ENCODE measurements around the gene FBXL20. TPM values are rescaled to one million over a fixed set of nuclear protein-coding genes. Genes with fewer than 3 reads are reported as not detected.
A peak's percentile ranks its signal among the peaks of the same experiment; 100 is the strongest.

Gene FBXL20
- total RNA-seq, 1 experiment from 2014 or later, result 9.7 TPM

DNA sequence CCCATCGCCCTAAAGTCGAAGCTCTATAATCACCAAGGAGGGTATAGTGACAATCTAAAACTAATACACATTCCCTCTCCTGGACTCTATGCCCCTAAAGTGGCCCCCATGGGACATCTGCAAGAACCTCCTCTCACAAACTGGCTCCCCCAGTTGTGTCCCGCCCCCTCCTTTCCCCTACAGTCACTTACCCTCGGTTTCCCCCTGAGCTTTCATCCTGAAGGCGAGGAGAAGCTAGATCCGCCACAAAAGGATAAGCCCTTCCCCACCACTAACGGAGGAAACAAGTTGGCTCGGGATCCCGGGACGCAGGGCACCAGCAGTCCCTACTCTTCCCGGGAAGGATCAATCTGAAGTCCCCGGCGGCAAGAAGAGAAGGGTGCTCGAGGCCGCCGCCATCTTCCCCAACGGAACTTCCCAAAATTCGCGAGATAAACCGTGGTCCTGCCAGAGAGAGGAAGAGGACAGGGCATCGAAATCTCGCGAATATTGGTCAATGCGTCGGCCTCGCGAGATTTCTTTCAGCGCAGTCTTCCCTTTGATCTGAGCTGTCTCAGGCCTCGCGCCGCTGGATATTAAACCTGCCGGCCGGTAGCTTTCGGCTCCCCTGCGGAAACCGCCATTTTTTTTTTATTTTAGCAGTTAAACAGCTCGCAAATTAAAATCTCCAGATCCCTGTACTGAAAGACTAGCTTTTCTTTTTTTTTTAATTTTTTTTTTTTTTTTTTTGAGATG lies 49.6 kb upstream of the FBXL20 start, which contains the start of gene MED1 (continued):
- no peak for TF ChIP-seq TEAD1 (CRISPR knock-in tag; IDR thresholded peaks at IDR 0.05)
- TF ChIP-seq, protein P1, sequence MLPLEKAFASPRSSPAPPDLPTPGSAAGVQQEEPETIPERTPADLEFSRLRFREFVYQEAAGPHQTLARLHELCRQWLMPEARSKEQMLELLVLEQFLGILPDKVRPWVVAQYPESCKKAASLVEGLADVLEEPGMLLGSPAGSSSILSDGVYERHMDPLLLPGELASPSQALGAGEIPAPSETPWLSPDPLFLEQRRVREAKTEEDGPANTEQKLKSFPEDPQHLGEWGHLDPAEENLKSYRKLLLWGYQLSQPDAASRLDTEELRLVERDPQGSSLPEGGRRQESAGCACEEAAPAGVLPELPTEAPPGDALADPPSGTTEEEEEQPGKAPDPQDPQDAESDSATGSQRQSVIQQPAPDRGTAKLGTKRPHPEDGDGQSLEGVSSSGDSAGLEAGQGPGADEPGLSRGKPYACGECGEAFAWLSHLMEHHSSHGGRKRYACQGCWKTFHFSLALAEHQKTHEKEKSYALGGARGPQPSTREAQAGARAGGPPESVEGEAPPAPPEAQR (CRISPR knock-in tag; IDR thresholded peaks at IDR 0.05), result no peak
- TF ChIP-seq ZNF121 (CRISPR knock-in tag; IDR thresholded peaks at IDR 0.05), result no peak
- TF ChIP-seq ZNF416 (CRISPR knock-in tag; IDR thresholded peaks at IDR 0.05), result no peak
- TF ChIP-seq, protein P2, sequence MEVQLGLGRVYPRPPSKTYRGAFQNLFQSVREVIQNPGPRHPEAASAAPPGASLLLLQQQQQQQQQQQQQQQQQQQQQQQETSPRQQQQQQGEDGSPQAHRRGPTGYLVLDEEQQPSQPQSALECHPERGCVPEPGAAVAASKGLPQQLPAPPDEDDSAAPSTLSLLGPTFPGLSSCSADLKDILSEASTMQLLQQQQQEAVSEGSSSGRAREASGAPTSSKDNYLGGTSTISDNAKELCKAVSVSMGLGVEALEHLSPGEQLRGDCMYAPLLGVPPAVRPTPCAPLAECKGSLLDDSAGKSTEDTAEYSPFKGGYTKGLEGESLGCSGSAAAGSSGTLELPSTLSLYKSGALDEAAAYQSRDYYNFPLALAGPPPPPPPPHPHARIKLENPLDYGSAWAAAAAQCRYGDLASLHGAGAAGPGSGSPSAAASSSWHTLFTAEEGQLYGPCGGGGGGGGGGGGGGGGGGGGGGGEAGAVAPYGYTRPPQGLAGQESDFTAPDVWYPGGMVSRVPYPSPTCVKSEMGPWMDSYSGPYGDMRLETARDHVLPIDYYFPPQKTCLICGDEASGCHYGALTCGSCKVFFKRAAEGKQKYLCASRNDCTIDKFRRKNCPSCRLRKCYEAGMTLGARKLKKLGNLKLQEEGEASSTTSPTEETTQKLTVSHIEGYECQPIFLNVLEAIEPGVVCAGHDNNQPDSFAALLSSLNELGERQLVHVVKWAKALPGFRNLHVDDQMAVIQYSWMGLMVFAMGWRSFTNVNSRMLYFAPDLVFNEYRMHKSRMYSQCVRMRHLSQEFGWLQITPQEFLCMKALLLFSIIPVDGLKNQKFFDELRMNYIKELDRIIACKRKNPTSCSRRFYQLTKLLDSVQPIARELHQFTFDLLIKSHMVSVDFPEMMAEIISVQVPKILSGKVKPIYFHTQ (CRISPR knock-in tag; IDR thresholded peaks at IDR 0.05), result no peak
- no peak for TF ChIP-seq CREM (CRISPR knock-in tag; IDR thresholded peaks at IDR 0.05)
- TF ChIP-seq, protein P3, sequence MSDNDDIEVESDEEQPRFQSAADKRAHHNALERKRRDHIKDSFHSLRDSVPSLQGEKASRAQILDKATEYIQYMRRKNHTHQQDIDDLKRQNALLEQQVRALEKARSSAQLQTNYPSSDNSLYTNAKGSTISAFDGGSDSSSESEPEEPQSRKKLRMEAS (CRISPR knock-in tag; IDR thresholded peaks at IDR 0.05), result peak; percentile 48
- TF ChIP-seq, protein P4, sequence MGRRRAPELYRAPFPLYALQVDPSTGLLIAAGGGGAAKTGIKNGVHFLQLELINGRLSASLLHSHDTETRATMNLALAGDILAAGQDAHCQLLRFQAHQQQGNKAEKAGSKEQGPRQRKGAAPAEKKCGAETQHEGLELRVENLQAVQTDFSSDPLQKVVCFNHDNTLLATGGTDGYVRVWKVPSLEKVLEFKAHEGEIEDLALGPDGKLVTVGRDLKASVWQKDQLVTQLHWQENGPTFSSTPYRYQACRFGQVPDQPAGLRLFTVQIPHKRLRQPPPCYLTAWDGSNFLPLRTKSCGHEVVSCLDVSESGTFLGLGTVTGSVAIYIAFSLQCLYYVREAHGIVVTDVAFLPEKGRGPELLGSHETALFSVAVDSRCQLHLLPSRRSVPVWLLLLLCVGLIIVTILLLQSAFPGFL (CRISPR knock-in tag; IDR thresholded peaks at IDR 0.05; ENCODE audit: borderline replicate concordance), result no peak
- TF ChIP-seq ZNF219 (CRISPR knock-in tag; IDR thresholded peaks at IDR 0.05; ENCODE audit: borderline replicate concordance), result no peak
- peak; percentile 48; the same call in 1 of the 2 replicates for TF ChIP-seq ETV6 (CRISPR knock-in tag; IDR thresholded peaks at IDR 0.05)
- TF ChIP-seq NFE2L1 (CRISPR knock-in tag; IDR thresholded peaks at IDR 0.05), result no peak
- 0 out of 2 replicates have a peak, but pooled peaks have one; percentile 10 for TF ChIP-seq GABPB1 (CRISPR knock-in tag; IDR thresholded peaks at IDR 0.05)
- TF ChIP-seq, protein P5, sequence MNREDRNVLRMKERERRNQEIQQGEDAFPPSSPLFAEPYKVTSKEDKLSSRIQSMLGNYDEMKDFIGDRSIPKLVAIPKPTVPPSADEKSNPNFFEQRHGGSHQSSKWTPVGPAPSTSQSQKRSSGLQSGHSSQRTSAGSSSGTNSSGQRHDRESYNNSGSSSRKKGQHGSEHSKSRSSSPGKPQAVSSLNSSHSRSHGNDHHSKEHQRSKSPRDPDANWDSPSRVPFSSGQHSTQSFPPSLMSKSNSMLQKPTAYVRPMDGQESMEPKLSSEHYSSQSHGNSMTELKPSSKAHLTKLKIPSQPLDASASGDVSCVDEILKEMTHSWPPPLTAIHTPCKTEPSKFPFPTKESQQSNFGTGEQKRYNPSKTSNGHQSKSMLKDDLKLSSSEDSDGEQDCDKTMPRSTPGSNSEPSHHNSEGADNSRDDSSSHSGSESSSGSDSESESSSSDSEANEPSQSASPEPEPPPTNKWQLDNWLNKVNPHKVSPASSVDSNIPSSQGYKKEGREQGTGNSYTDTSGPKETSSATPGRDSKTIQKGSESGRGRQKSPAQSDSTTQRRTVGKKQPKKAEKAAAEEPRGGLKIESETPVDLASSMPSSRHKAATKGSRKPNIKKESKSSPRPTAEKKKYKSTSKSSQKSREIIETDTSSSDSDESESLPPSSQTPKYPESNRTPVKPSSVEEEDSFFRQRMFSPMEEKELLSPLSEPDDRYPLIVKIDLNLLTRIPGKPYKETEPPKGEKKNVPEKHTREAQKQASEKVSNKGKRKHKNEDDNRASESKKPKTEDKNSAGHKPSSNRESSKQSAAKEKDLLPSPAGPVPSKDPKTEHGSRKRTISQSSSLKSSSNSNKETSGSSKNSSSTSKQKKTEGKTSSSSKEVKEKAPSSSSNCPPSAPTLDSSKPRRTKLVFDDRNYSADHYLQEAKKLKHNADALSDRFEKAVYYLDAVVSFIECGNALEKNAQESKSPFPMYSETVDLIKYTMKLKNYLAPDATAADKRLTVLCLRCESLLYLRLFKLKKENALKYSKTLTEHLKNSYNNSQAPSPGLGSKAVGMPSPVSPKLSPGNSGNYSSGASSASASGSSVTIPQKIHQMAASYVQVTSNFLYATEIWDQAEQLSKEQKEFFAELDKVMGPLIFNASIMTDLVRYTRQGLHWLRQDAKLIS (CRISPR knock-in tag; IDR thresholded peaks at IDR 0.05; ENCODE audit: borderline replicate concordance), result no peak
- no peak for TF ChIP-seq CREB1 (CRISPR knock-in tag; IDR thresholded peaks at IDR 0.05)

DNA sequence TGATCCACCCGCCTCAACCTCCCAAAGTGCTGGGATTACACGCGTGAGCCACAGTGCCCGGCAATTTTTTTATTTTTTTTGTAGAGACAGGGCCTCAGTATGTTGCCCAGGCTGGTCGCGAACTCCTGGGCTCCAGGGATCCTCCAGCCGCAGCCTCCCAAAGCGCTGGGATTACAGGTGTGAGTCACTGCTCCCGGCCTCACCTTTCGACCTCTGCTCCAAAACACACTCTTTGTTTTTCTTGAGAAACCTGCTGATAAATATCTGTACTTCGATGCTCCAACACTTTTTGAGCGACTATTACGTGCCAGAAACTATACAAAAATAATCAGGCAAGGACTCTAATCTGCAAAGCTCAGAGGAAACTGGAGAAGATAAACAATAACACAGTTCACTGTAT lies 48.6 kb upstream of the FBXL20 start:
- peaks cover 7% of the 10 kb centered on the region for H3K4me1 Mint-ChIP-seq

More for the DNA sequence above, 48.6 kb upstream of the FBXL20 start:
- no peaks in the 10 kb centered on the region for H3K9me3 Mint-ChIP-seq
- TF ChIP-seq MXD4 (CRISPR knock-in tag; IDR thresholded peaks at IDR 0.05; ENCODE audit: borderline replicate concordance) (no peak), ZNF232 (CRISPR knock-in tag; IDR thresholded peaks at IDR 0.05) (no peak), EMX1 (CRISPR knock-in tag; IDR thresholded peaks at IDR 0.05) (no peak), FOXP1 (CRISPR knock-in tag; IDR thresholded peaks at IDR 0.05; ENCODE audit: borderline replicate concordance) (no peak), ZNF416 (CRISPR knock-in tag; IDR thresholded peaks at IDR 0.05) (no peak), SMAD4 (CRISPR knock-in tag; IDR thresholded peaks at IDR 0.05) (no peak), PRRX2 (CRISPR knock-in tag; IDR thresholded peaks at IDR 0.05) (no peak)
- TF ChIP-seq, protein P6, sequence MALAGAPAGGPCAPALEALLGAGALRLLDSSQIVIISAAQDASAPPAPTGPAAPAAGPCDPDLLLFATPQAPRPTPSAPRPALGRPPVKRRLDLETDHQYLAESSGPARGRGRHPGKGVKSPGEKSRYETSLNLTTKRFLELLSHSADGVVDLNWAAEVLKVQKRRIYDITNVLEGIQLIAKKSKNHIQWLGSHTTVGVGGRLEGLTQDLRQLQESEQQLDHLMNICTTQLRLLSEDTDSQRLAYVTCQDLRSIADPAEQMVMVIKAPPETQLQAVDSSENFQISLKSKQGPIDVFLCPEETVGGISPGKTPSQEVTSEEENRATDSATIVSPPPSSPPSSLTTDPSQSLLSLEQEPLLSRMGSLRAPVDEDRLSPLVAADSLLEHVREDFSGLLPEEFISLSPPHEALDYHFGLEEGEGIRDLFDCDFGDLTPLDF (CRISPR knock-in tag; IDR thresholded peaks at IDR 0.05), result no peak
- TF ChIP-seq, protein P7, sequence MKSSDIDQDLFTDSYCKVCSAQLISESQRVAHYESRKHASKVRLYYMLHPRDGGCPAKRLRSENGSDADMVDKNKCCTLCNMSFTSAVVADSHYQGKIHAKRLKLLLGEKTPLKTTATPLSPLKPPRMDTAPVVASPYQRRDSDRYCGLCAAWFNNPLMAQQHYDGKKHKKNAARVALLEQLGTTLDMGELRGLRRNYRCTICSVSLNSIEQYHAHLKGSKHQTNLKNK (CRISPR knock-in tag; IDR thresholded peaks at IDR 0.05), result no peak
- no peaks in the 10 kb centered on the region; the same call in 1 of the 2 replicates for H3K27me3 Mint-ChIP-seq (ENCODE audit: low read depth)
- DNase-seq (ENCODE audit: low spot score) (no peak), ATAC-seq (no peak)
- CTCF ChIA-PET, result interaction anchor here (1.2 to 1.5 kb wide), 3 partner anchors 97 to 172 kb away, joined by 3 to 5 read pairs (median 4); no protein-coding TSS in a partner anchor
- H3K27ac Mint-ChIP-seq, result peak overlapping the region; percentile 98; the same call in 1 of the 2 replicates
- peaks cover 24% of the 10 kb centered on the region for H3K36me3 Mint-ChIP-seq
- POLR2A ChIA-PET, result interaction anchor here (0.7 to 2.1 kb wide), 2 partner anchors 12 to 274 kb away, joined by 3 to 23 read pairs; partner anchors contain the start of gene CDK12
- H3K4me3 Mint-ChIP-seq, result peak overlapping the region; percentile 99

Measured in WTC11 (cell line).